OCI-LY7 (cell line): ENCODE measurements around the gene PPIH. TPM values are rescaled to one million over a fixed set of nuclear protein-coding genes. Genes with fewer than 3 reads are reported as not detected.

ENCODE experiments used
- total RNA-seq, 2 experiments: library from RNA; depleted of rRNA in 1 of 2; stranded (reverse); fragments of >200 nt in 1 of 2; shearing (Covaris generic) in 1 of 2; gene quantifications; 2 replicates each; pipeline ENCODE4 v1.2.3, GENCODE V29; 2014 to 2022

The PPIH gene
- total RNA-seq, 2 experiments from 2014 or later: 74.4 to 100 TPM

Other genes with a start within 250 kb of the PPIH start
- not detected in 2 replicates for gene ZMYND12, start 202.4 kb upstream of the PPIH start, total RNA-seq (2014; rRNA removed; shearing (Covaris generic))
- gene ZMYND12, start 202.4 kb upstream of the PPIH start, total RNA-seq (2022): not detected in 2 replicates
- gene PPCS, start 201.9 kb upstream of the PPIH start, total RNA-seq (2014; rRNA removed; shearing (Covaris generic)): 23.2 and 46.9 TPM in 2 replicates
- gene PPCS, start 201.9 kb upstream of the PPIH start, total RNA-seq (2022): 29.2 and 34.9 TPM in 2 replicates
- gene CCDC30, start 195.1 kb upstream of the PPIH start, total RNA-seq (2014; rRNA removed; shearing (Covaris generic)): 0.54 and 2.6 TPM in 2 replicates
- gene CCDC30, start 195.1 kb upstream of the PPIH start, total RNA-seq (2022): 1.9 and 2.6 TPM in 2 replicates
- 750 and 887 TPM in 2 replicates for gene YBX1, start 24.0 kb downstream of the PPIH start, total RNA-seq (2014; rRNA removed; shearing (Covaris generic))
- gene YBX1, start 24.0 kb downstream of the PPIH start, total RNA-seq (2022): 956 and 965 TPM in 2 replicates
- not detected in 2 replicates for gene CLDN19, start 81.8 kb downstream of the PPIH start, total RNA-seq (2014; rRNA removed; shearing (Covaris generic))
- gene CLDN19, start 81.8 kb downstream of the PPIH start, total RNA-seq (2022): not detected in 2 replicates
- gene P3H1, start 108.6 kb downstream of the PPIH start, total RNA-seq (2014; rRNA removed; shearing (Covaris generic)): 39.0 and 43.8 TPM in 2 replicates
- gene P3H1, start 108.6 kb downstream of the PPIH start, total RNA-seq (2022): 44.1 and 45.7 TPM in 2 replicates
- 2.0 and 3.2 TPM in 2 replicates for gene C1orf50, start 108.8 kb downstream of the PPIH start, total RNA-seq (2014; rRNA removed; shearing (Covaris generic))
- 9.7 and 9.9 TPM in 2 replicates for gene C1orf50, start 108.8 kb downstream of the PPIH start, total RNA-seq (2022)
- gene TMEM269, start 126.6 kb downstream of the PPIH start, total RNA-seq (2014; rRNA removed; shearing (Covaris generic)): 0.08 and 0.16 TPM in 2 replicates
- gene TMEM269, start 126.6 kb downstream of the PPIH start, total RNA-seq (2022): 0.46 and 0.81 TPM in 2 replicates
- gene ERMAP, start 158.7 kb downstream of the PPIH start, total RNA-seq (2014; rRNA removed; shearing (Covaris generic)): 2.3 and 2.7 TPM in 2 replicates
- 5.1 and 5.2 TPM in 2 replicates for gene ERMAP, start 158.7 kb downstream of the PPIH start, total RNA-seq (2022)
- 23.1 and 32.3 TPM in 2 replicates for gene SVBP, start 159.0 kb downstream of the PPIH start, total RNA-seq (2014; rRNA removed; shearing (Covaris generic))
- 18.9 and 21.0 TPM in 2 replicates for gene SVBP, start 159.0 kb downstream of the PPIH start, total RNA-seq (2022)
- gene ZNF691, start 188.2 kb downstream of the PPIH start, total RNA-seq (2014; rRNA removed; shearing (Covaris generic)): 14.1 and 17.8 TPM in 2 replicates
- gene ZNF691, start 188.2 kb downstream of the PPIH start, total RNA-seq (2022): 21.1 and 23.6 TPM in 2 replicates